Measurements from ENCODE around the gene USH2A. TPM values are rescaled to one million over a fixed set of nuclear protein-coding genes. Genes with fewer than 3 reads are reported as not detected.
"Not testable (repeated sequence)": the region's sequence is repeated elsewhere in the genome, so short reads cannot be mapped to it uniquely, and the experiment has no call there.

USH2A gene
- total RNA-seq, 1 donor from 2014 or later = not detected

- Histone ChIP-seq H3K4me1 (no peaks in the 10 kb centered on the region), H3K27ac (no peak overlapping the region), H3K36me3 (no peaks in the 10 kb centered on the region), H3K27me3 (ENCODE audit: low read depth) (no peaks in the 10 kb centered on the region), H3K9me3 (no peaks in the 10 kb centered on the region), H3K4me3 (no peak overlapping the region)
- no peak for ATAC-seq
- no peak for DNase-seq
- intact Hi-C loops (cut with DNase I) = no loop called here
- TF ChIP-seq CTCF (IDR thresholded peaks at IDR 0.05) = no peak
Measured at GRCh38 chr1:216024546-216024945, 398.7 kb downstream of the USH2A start.

- TF ChIP-seq CTCF (IDR thresholded peaks at IDR 0.05) = no peak
- DNase-seq = no peak
- H3K27ac ChIP-seq = no peak overlapping the region
- H3K9me3 ChIP-seq = no peaks in the 10 kb centered on the region
- intact Hi-C loops (cut with DNase I) = no loop called here
- H3K27me3 ChIP-seq (ENCODE audit: low read depth) = no peaks in the 10 kb centered on the region
- no peak overlapping the region for H3K4me3 ChIP-seq
- ATAC-seq = no peak
- no peaks in the 10 kb centered on the region for H3K4me1 ChIP-seq
- no peaks in the 10 kb centered on the region for H3K36me3 ChIP-seq
Measured at GRCh38 chr1:216020743-216021345, 402.4 kb downstream of the USH2A start.

GRCh38 chr1:216015116-216015515 is 408.1 kb downstream of the USH2A start:
- Histone ChIP-seq H3K4me3 (no peak overlapping the region), H3K27me3 (ENCODE audit: low read depth) (no peaks in the 10 kb centered on the region), H3K36me3 (no peaks in the 10 kb centered on the region), H3K27ac (no peak overlapping the region), H3K4me1 (no peaks in the 10 kb centered on the region), H3K9me3 (no peaks in the 10 kb centered on the region)
- TF ChIP-seq CTCF (IDR thresholded peaks at IDR 0.05) = no peak
- ATAC-seq (no peak), DNase-seq (no peak)
- intact Hi-C loops (cut with DNase I) = no loop called here

GRCh38 chr1:216014086-216014485 is 409.2 kb downstream of the USH2A start:
- H3K9me3 ChIP-seq = no peaks in the 10 kb centered on the region
- no peak overlapping the region for H3K27ac ChIP-seq
- H3K36me3 ChIP-seq = no peaks in the 10 kb centered on the region
- H3K27me3 ChIP-seq (ENCODE audit: low read depth) = no peaks in the 10 kb centered on the region
- intact Hi-C loops (cut with DNase I) = no loop called here
- H3K4me1 ChIP-seq = no peaks in the 10 kb centered on the region
- no peak for TF ChIP-seq CTCF (IDR thresholded peaks at IDR 0.05)
- no peak overlapping the region for H3K4me3 ChIP-seq
- ATAC-seq (no peak), DNase-seq (no peak)

GRCh38 chr1:216009456-216009855 is 413.8 kb downstream of the USH2A start:
- DNase-seq; H3K27me3 ChIP-seq (ENCODE audit: low read depth); H3K9me3 ChIP-seq; ATAC-seq; H3K36me3 ChIP-seq; H3K4me1 ChIP-seq; intact Hi-C loops (cut with DNase I); H3K4me3 ChIP-seq; H3K27ac ChIP-seq: not testable (repeated sequence)

GRCh38 chr1:216005916-216006315 is 417.3 kb downstream of the USH2A start:
- Histone ChIP-seq H3K4me1 (no peaks in the 10 kb centered on the region), H3K27ac (no peak overlapping the region), H3K27me3 (ENCODE audit: low read depth) (no peaks in the 10 kb centered on the region), H3K9me3 (no peaks in the 10 kb centered on the region), H3K4me3 (no peak overlapping the region), H3K36me3 (no peaks in the 10 kb centered on the region)
- intact Hi-C loops (cut with DNase I) = no loop called here
- TF ChIP-seq CTCF (IDR thresholded peaks at IDR 0.05) = no peak
- DNase-seq (no peak), ATAC-seq (no peak)

Measured in lower lobe of right lung (tissue), 2 donors.